ENCODE results near the gene TTYH2. TPM values are rescaled to one million over a fixed set of nuclear protein-coding genes. Genes with fewer than 3 reads are reported as not detected.
"Not testable (repeated sequence)": the region's sequence is repeated elsewhere in the genome, so short reads cannot be mapped to it uniquely, and the experiment has no call there.

TTYH2 gene
- total RNA-seq, 1 experiment from 2014 or later: 0.12 TPM

GRCh38 chr17:74276051-74276476 is 62.7 kb downstream of the TTYH2 start:
- peaks cover 57% of the 10 kb centered on the region for H3K27me3 Mint-ChIP-seq (ENCODE audit: insufficient read depth, unreplicated experiment)
- no peaks in the 10 kb centered on the region for H3K4me1 Mint-ChIP-seq (ENCODE audit: insufficient read depth, unreplicated experiment)
- CTCF ChIA-PET: interaction anchor here (0.6 kb wide), 1 partner anchor 491 kb away, joined by 3 read pairs; no protein-coding TSS in a partner anchor
- no peak overlapping the region for H3K27ac Mint-ChIP-seq (ENCODE audit: low read depth, unreplicated experiment)
- no peak for DNase-seq (ENCODE audit: unreplicated experiment)
- intact Hi-C loops (cut with micrococcal nuclease): no loop called here
- no peaks in the 10 kb centered on the region for H3K9me3 Mint-ChIP-seq (ENCODE audit: unreplicated experiment)
- no peaks in the 10 kb centered on the region for H3K36me3 Mint-ChIP-seq (ENCODE audit: insufficient read depth, unreplicated experiment)
- POLR2A ChIA-PET: no interaction called here
- TF ChIP-seq, protein P1, sequence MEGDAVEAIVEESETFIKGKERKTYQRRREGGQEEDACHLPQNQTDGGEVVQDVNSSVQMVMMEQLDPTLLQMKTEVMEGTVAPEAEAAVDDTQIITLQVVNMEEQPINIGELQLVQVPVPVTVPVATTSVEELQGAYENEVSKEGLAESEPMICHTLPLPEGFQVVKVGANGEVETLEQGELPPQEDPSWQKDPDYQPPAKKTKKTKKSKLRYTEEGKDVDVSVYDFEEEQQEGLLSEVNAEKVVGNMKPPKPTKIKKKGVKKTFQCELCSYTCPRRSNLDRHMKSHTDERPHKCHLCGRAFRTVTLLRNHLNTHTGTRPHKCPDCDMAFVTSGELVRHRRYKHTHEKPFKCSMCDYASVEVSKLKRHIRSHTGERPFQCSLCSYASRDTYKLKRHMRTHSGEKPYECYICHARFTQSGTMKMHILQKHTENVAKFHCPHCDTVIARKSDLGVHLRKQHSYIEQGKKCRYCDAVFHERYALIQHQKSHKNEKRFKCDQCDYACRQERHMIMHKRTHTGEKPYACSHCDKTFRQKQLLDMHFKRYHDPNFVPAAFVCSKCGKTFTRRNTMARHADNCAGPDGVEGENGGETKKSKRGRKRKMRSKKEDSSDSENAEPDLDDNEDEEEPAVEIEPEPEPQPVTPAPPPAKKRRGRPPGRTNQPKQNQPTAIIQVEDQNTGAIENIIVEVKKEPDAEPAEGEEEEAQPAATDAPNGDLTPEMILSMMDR (IDR thresholded peaks at IDR 0.05; ENCODE audit: unreplicated experiment): no peak
- no TSS peak for BruUV-seq (replicated peaks)
- no peak overlapping the region for H3K4me3 Mint-ChIP-seq (ENCODE audit: unreplicated experiment)

- CTCF ChIA-PET: interaction anchor here (0.6 to 0.7 kb wide), 2 partner anchors 490 to 592 kb away, joined by 3 read pairs; no protein-coding TSS in a partner anchor
- Mint-ChIP-seq H3K36me3 (ENCODE audit: insufficient read depth, unreplicated experiment) (no peaks in the 10 kb centered on the region), H3K9me3 (ENCODE audit: unreplicated experiment) (no peaks in the 10 kb centered on the region), H3K27ac (ENCODE audit: low read depth, unreplicated experiment) (no peak overlapping the region), H3K4me1 (ENCODE audit: insufficient read depth, unreplicated experiment) (no peaks in the 10 kb centered on the region), H3K4me3 (ENCODE audit: unreplicated experiment) (no peak overlapping the region), H3K27me3 (ENCODE audit: insufficient read depth, unreplicated experiment) (peaks cover 53% of the 10 kb centered on the region)
- TF ChIP-seq, protein P1 (IDR thresholded peaks at IDR 0.05; ENCODE audit: unreplicated experiment): no peak
- BruUV-seq (replicated peaks): no TSS peak
- POLR2A ChIA-PET: no interaction called here
- intact Hi-C loops (cut with micrococcal nuclease): no loop called here
- DNase-seq (ENCODE audit: unreplicated experiment): no peak
These were observed 63.2 kb downstream of the TTYH2 start for GRCh38 chr17:74276541-74277009.

DNA sequence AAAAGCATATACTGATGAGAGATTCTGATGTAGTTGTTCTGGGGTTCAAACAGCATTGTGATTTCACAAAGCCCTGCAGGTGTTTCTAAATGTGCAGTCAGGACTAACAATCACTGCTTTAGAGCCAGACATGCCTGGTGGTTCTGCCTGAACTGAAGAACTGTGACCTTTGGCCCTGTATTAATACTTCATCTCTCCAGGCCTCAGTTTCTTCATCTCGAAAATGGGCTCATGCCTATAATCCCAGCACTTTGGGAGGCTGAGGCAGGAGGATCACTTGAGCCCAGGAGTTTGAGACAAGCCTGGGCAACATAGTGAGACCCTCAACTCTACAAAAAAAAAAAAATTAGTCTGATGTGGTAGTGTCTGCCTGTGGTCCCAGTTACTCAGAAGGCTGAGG is 64.6 kb downstream of the TTYH2 start:
- no peak for DNase-seq (ENCODE audit: unreplicated experiment)
- ChIA-PET POLR2A (no interaction called here), CTCF (interaction anchor here (0.6 kb wide), 1 partner anchor 281 kb away, joined by 3 read pairs; no protein-coding TSS in a partner anchor)
- peaks cover 4% of the 10 kb centered on the region for H3K4me1 Mint-ChIP-seq (ENCODE audit: insufficient read depth, unreplicated experiment)
- H3K27ac Mint-ChIP-seq (ENCODE audit: low read depth, unreplicated experiment): no peak overlapping the region
- no peak overlapping the region for H3K4me3 Mint-ChIP-seq (ENCODE audit: unreplicated experiment)
- H3K27me3 Mint-ChIP-seq (ENCODE audit: insufficient read depth, unreplicated experiment): peaks cover 40% of the 10 kb centered on the region
- TF ChIP-seq, protein P1 (IDR thresholded peaks at IDR 0.05; ENCODE audit: unreplicated experiment): no peak
- no TSS peak for BruUV-seq (replicated peaks)
- intact Hi-C loops (cut with micrococcal nuclease): no loop called here
- no peaks in the 10 kb centered on the region for H3K9me3 Mint-ChIP-seq (ENCODE audit: unreplicated experiment)
- no peaks in the 10 kb centered on the region for H3K36me3 Mint-ChIP-seq (ENCODE audit: insufficient read depth, unreplicated experiment)

DNA sequence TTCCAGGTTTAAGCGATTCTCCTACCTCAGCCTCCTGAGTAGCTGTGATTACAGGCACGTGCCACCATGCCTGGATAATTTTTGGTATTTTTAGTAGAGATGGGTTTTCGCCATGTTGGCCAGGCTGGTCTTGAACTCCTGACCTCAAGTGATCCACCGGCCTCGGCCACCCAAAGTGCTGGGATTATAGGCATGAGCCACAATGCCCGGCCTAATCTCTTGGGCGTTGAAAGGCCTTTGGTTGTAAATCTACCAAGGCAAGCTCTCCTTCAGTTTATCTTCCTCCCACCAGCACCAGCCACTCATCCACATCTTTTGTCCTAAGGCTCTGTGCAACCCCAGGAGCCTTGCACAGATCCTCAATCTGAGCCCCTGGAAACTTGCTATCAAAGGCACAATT is 66.2 kb downstream of the TTYH2 start:
- H3K4me3 Mint-ChIP-seq (ENCODE audit: unreplicated experiment); DNase-seq (ENCODE audit: unreplicated experiment); H3K4me1 Mint-ChIP-seq (ENCODE audit: insufficient read depth, unreplicated experiment); H3K36me3 Mint-ChIP-seq (ENCODE audit: insufficient read depth, unreplicated experiment); H3K9me3 Mint-ChIP-seq (ENCODE audit: unreplicated experiment); H3K27ac Mint-ChIP-seq (ENCODE audit: low read depth, unreplicated experiment); POLR2A ChIA-PET; BruUV-seq (replicated peaks): not testable (repeated sequence)
- peaks cover 23% of the 10 kb centered on the region for H3K27me3 Mint-ChIP-seq (ENCODE audit: insufficient read depth, unreplicated experiment)
- CTCF ChIA-PET: interaction anchor here (0.9 kb wide), 1 partner anchor 16 kb away, joined by 6 read pairs; no protein-coding TSS in a partner anchor
- intact Hi-C loops (cut with micrococcal nuclease): loop anchor here (5.0 kb wide), 1 partner anchor 67 kb away; the partner anchor contains the start of gene TTYH2
